ES-I3 (cell line): ENCODE results near the gene VANGL2.

ENCODE experiments used
- H3K36me3 ChIP-seq: 2 replicates; pipeline ENCODE4 v1.6.1; 2013; ENCODE audit warnings: mild to moderate bottlenecking, low read length, control low read depth, moderate library complexity; ENCODE audit not compliant: insufficient read depth
- H3K4me1 ChIP-seq: 2 replicates; pipeline ENCODE4 v1.6.1; 2013; ENCODE audit warnings: mild to moderate bottlenecking, control low read depth, low read length; ENCODE audit not compliant: insufficient read depth
- H3K9ac ChIP-seq: 2 replicates; pipeline ENCODE4 v1.6.1; 2013; ENCODE audit warnings: low read depth, mild to moderate bottlenecking, low read length, moderate library complexity
- H3K9me3 ChIP-seq: 2 replicates; pipeline ENCODE4 v1.6.1; 2013; ENCODE audit warnings: mild to moderate bottlenecking, low read length, moderate library complexity; ENCODE audit not compliant: control insufficient read depth, insufficient read depth

Gene VANGL2

DNA sequence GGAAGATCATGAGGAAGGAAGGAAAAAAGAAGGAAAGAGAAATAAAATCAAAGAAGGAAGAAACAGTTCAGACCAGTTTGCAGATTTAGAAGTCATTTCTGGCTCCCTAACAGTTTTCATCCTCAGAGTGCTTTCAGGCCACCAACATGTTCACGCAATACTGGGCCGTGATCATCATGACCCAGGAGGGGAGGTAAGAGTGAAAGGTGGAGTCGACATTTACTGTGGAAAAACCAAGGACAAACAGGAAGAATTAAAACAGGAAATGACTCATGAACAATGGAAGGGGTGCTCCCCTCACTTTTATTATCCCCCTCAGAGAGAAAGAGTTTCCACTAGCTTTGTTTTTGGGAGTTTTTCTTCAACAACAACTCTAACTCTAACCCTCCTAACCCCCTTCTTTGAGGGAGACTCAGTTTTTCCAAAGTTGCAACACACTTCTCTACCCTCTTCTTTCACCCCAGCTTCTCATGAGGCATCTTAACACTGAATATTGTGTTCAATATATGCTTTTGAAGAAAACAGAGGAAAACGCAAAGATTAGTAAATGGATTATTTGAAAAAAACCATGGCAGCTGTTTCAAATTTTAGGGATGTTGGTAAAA, 60.4 kb downstream of the VANGL2 start:
- Histone ChIP-seq H3K36me3 (no peaks in the 10 kb centered on the region), H3K9me3 (no peaks in the 10 kb centered on the region), H3K4me1 (peaks cover 19% of the 10 kb centered on the region), H3K9ac (no peak overlapping the region)

DNA sequence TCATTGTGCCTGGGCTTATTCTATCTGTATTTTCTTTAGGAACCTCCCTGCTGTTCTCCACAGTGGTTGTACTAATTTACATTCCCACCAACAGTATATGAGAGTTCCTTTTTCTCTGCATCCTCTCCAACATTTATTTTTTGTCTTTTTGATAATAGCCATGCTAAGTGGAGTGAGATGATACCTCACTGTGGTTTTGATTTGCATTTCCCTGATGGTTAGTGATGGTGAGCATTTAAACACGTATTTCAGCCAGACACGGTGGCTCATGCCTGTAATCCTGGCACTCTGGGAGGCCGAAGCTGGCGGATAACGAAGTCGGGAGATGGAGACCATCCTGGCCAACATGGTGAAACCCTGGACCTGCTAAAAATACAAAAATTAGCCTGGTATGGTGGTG, 64.8 kb downstream of the VANGL2 start:
- Histone ChIP-seq H3K9ac (no peak overlapping the region), H3K36me3 (no peaks in the 10 kb centered on the region), H3K9me3 (no peaks in the 10 kb centered on the region), H3K4me1 (peaks cover 10% of the 10 kb centered on the region)

DNA sequence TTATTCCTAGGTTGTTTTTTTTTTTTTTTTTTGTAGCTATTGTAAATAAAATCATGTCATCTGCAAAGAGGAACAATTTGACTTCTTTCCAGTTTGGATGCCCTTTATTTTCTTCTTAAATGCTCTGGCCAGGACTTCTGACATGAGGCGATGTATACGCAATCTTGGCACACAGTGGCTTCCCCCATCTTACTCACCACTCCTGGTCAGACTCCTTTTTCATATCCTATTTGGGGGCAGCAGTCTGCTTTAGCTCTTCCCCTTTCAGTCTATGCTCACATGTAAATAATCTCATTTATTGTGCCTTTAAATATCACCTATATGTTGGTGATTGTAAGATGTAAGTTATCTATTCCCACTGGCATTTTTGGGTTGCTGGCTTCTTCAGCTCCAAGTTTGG, 66.6 kb downstream of the VANGL2 start:
- no peak overlapping the region for H3K9ac ChIP-seq
- no peaks in the 10 kb centered on the region for H3K4me1 ChIP-seq
- no peaks in the 10 kb centered on the region for H3K9me3 ChIP-seq
- no peaks in the 10 kb centered on the region for H3K36me3 ChIP-seq

DNA sequence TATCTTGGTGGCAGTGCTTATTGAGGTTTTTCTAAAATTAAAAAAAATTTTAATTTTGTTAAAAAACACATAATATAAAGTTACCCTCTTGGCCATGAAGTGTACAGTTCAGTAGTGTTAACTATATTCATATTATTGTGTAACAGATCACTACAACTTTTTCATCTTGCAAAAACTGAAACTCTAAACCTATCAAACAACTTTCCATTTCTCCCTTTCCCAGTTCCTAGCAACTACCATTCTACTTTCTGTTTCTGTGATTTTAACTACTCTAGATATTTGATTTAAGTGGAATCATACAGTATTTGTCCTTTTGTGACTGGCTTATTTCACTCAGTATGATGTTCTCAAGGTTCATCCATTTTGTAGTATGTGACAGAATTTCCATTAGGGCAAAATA, 67.2 kb downstream of the VANGL2 start:
- no peaks in the 10 kb centered on the region for H3K36me3 ChIP-seq
- H3K9ac ChIP-seq, result no peak overlapping the region
- no peaks in the 10 kb centered on the region for H3K9me3 ChIP-seq
- no peaks in the 10 kb centered on the region for H3K4me1 ChIP-seq

DNA sequence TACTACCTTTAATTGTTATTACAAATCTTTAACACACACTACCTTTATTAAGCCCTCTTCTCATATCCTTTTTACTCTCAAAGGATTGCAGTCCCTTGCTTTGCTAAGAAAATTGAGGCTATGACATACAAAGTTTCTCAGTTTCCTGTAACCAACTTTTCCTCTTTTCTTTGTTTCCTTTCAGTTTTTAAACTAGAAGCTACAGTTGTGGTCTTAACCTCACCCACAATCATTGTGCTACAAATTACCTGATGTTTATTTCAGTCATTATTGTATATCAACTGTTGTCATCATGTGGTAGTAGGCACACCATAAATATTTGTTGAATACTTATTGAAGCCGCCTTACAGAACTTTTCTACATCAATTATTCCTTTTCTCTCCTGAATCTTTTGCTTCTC, 70.9 kb downstream of the VANGL2 start:
- Histone ChIP-seq H3K36me3 (no peaks in the 10 kb centered on the region), H3K9me3 (no peaks in the 10 kb centered on the region), H3K4me1 (no peaks in the 10 kb centered on the region), H3K9ac (no peak overlapping the region)

- Histone ChIP-seq H3K9me3 (no peaks in the 10 kb centered on the region), H3K36me3 (no peaks in the 10 kb centered on the region), H3K9ac (no peak overlapping the region), H3K4me1 (no peaks in the 10 kb centered on the region)
Measured at GRCh38 chr1:160472112-160472511, 71.7 kb downstream of the VANGL2 start.

GRCh38 chr1:160474392-160475242, 74.3 kb downstream of the VANGL2 start:
- Histone ChIP-seq H3K9ac (no peak overlapping the region), H3K9me3 (no peaks in the 10 kb centered on the region), H3K36me3 (no peaks in the 10 kb centered on the region)

More at GRCh38 chr1:160474392-160475242, 74.3 kb downstream of the VANGL2 start:
- no peaks in the 10 kb centered on the region for H3K4me1 ChIP-seq
